Astrocyte of the cerebellum (primary cell): ENCODE data around the gene C1orf50.
"Not testable (repeated sequence)": the region's sequence is repeated elsewhere in the genome, so short reads cannot be mapped to it uniquely, and the experiment has no call there.

Experiments used
- DNase-seq: peaks from one replicate; pipeline ENCODE4 v3.0.0-alpha.2; 2011; ENCODE audit warnings: low read depth
- H3K4me3 ChIP-seq: 2 replicates; pipeline ENCODE4 v1.5.1; 2011; ENCODE audit warnings: mild to moderate bottlenecking, low read depth, low read length, moderate library complexity
- in situ Hi-C: cut with HindIII; loops from 2 replicates; pipeline ENCODE4 v1.10.0; 2017; ENCODE audit warnings: low sequenced_read_pairs
- TF ChIP-seq, protein P1 (sequence below): IDR thresholded peaks from 2 replicates; pipeline ENCODE4 v1.5.1; 2012; ENCODE audit warnings: low read length, low read depth, moderate library complexity, mild to moderate bottlenecking; ENCODE audit errors: missing control alignments

Gene C1orf50

DNA sequence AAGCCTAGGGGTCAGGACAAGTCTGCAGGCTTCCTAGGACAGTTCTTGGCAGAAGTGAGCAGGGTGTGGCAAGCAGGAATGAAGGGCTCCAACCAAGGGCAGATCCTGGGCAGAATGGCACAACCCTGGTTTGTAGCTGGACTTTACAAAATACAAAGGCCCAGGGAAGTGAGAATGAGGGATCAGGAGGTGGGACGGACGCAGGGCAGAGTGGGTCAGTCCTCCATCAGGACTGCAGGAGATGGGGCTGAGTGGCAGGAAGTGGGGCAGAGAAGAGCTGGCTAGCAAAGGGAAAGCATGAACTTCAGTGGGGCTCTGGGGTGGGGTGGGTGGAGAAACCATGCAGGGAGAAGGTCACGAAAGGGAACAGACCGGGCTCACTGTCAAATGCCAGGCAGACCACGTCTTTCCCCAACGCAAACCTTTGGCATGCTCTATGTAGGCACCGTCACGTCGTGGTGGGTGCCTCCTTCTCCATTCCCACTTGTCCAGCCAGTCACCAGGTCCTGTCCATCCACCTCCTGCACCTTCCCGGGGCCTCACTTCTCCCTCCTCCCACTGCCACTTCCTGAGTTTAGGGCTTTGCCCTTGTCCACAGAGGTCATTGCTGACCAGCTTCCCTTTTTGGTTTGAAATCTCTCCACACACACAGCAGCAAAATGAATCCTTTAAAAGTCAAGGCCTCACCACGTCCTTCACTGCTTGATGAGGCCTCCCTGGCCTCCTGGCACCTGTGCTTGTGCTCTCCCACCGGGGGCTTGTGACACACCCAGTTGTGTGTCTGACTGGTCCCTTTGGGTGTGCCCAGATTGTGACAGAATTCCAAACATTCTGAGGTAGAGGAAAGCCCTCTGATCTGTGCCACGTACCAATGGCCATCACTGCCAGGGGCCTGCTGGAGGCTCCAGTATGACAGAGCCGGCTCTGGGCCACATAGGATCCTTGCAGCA is 18.3 kb upstream of the C1orf50 start:
- DNase-seq: no peak
- in situ Hi-C loops: no loop called here
- H3K4me3 ChIP-seq: no peak overlapping the region
- TF ChIP-seq, protein P1, sequence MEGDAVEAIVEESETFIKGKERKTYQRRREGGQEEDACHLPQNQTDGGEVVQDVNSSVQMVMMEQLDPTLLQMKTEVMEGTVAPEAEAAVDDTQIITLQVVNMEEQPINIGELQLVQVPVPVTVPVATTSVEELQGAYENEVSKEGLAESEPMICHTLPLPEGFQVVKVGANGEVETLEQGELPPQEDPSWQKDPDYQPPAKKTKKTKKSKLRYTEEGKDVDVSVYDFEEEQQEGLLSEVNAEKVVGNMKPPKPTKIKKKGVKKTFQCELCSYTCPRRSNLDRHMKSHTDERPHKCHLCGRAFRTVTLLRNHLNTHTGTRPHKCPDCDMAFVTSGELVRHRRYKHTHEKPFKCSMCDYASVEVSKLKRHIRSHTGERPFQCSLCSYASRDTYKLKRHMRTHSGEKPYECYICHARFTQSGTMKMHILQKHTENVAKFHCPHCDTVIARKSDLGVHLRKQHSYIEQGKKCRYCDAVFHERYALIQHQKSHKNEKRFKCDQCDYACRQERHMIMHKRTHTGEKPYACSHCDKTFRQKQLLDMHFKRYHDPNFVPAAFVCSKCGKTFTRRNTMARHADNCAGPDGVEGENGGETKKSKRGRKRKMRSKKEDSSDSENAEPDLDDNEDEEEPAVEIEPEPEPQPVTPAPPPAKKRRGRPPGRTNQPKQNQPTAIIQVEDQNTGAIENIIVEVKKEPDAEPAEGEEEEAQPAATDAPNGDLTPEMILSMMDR: no peak

GRCh38 chr1:42750041-42750440 is 17.0 kb upstream of the C1orf50 start:
- TF ChIP-seq, protein P1: no peak
- DNase-seq: no peak
- H3K4me3 ChIP-seq: no peak overlapping the region
- in situ Hi-C loops: no loop called here

- in situ Hi-C loops, H3K4me3 ChIP-seq, DNase-seq: not testable (repeated sequence)
Measured at GRCh38 chr1:42751511-42752070, 15.5 kb upstream of the C1orf50 start.

DNA sequence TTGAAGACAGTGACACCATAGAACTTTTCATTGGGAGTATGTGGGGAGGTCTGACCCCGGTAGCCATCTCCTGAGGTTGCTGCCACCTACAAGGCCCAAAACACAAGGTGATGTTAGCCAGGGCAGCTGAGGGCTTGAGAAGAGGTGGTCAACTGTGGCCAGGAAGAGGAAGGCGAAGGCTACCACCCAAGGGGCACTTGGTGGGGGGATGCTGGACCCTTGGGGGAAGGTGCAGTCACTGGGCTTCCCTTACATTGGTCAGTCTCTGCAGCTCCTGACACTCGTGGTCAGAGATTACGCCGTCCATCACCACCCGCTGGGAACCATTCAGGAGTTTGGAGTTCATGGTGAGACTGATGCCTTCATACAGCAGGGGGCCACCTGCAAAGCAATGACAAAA is 14.8 kb upstream of the C1orf50 start:
- in situ Hi-C loops: no loop called here

GRCh38 chr1:42753070-42753469 is 14.0 kb upstream of the C1orf50 start:
- in situ Hi-C loops: no loop called here
- DNase-seq: peak; percentile 23
- no peak overlapping the region for H3K4me3 ChIP-seq
- TF ChIP-seq, protein P1: no peak

More for the DNA sequence above, 14.8 kb upstream of the C1orf50 start:
- no peak overlapping the region for H3K4me3 ChIP-seq
- DNase-seq: no peak
- TF ChIP-seq, protein P1: no peak

DNA sequence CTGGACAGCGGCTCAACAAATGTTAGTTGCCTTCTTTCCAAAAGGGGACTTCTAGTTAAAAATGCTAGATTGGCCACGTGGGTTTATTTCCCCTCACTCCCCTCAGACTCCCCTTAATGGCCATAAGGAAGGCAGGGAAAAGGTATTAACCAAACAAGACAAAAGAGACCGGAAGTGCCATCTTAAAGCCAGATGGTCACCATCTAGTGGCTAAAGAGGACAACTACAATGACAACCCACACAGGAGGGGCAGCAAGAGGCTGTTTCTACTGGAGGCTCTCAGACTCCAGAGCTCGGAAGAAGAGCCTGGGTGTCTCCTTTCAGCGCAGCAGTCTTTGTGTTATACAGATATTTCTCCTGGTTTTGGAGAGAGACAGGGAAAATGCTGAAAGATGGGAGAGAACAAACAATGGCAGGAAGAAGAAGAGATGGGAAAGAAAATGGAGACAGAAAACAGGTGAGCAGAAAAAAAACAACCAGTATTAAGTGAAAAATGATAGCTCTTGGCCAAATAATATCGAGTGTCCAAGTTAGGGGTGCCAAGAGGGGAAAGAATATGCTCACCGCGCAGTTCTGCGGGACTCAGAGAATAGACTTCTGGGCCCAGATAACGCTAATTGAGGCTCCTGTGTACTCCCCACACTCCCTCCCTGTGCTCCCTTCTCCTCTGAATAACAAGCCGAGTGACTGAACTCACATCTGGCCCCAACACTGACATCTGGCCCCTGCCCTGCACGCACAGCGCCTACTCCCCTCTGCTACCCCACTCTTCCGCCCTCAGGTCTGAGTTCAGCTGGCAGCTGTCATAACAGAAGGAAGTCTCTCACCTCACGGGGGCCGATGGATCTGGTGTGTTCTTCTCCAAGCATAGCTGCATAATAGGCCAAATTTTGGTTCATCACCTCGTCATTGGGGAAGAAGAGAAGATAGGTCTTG is 9.8 kb upstream of the C1orf50 start:
- in situ Hi-C loops: no loop called here
- DNase-seq: peak; percentile 34
- TF ChIP-seq, protein P1: peak; percentile 76
- H3K4me3 ChIP-seq: no peak overlapping the region
